Endometrium (tissue), 2 donors: ENCODE results near the gene ELL2.

Source experiments
- FAIRE-seq: peaks from 2 replicates; lab custom pipeline; 2012; peaks lifted over from hg19 to GRCh38; lab: Jason Lieb, UNC
- donor health status: control.
- donor health status: control.

ELL2 gene

GRCh38 chr5:95956021-95956899, 5.4 kb downstream of the ELL2 start:
- no peak for FAIRE-seq

GRCh38 chr5:95954716-95955115, 6.9 kb downstream of the ELL2 start:
- no peak for FAIRE-seq

- FAIRE-seq = no peak
Measured at GRCh38 chr5:95953021-95953702, 8.5 kb downstream of the ELL2 start.

DNA sequence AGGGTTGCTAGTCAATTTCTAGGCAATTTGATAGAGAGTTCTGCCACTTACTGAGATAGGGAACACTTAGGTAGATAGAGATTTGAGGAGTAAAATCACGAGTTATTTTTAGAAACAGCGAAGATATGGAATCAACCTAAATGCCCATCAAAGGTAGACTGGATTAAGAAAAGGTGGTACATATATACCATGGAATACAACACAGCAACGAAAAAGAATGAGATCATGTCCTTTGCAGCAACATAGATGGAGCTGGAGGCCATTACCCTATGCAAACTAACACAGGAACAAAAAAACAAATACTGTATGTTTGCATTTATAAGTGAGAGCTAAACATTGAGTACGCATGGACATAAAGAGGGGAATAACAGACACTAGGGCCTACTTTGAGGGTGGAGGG, 9.7 kb downstream of the ELL2 start:
- no peak for FAIRE-seq

- FAIRE-seq = no peak
Measured at GRCh38 chr5:95949810-95950209, 11.8 kb downstream of the ELL2 start.

- FAIRE-seq = no peak
Measured at GRCh38 chr5:95948631-95949030, 13.0 kb downstream of the ELL2 start.

- no peak for FAIRE-seq
Measured at GRCh38 chr5:95946451-95946850, 15.2 kb downstream of the ELL2 start.

- FAIRE-seq = no peak
Measured at GRCh38 chr5:95942968-95943367, 18.7 kb downstream of the ELL2 start.

- no peak for FAIRE-seq
Measured at GRCh38 chr5:95942414-95942813, 19.2 kb downstream of the ELL2 start.

- no peak for FAIRE-seq
Measured at GRCh38 chr5:95941756-95942155, 19.9 kb downstream of the ELL2 start.

GRCh38 chr5:95940758-95941682, 20.6 kb downstream of the ELL2 start:
- no peak for FAIRE-seq

DNA sequence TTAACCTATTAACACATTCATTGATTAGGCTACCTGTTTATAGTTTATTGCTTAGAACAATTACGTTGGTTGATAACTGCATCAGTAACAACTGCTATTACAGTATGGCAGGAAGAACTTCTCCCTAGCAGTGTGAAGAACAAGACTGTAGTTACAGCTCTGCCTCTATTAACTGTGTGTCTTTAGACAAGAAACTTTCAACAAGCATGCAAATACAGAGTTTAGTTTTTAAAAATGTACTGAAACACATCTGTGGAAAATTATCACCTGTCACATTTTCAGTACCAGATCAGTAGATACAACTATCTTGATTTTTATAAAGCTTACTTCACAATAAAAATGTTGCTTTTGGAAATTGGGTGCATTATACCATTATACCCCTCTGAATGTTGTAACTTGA, 22.2 kb downstream of the ELL2 start:
- FAIRE-seq = no peak

DNA sequence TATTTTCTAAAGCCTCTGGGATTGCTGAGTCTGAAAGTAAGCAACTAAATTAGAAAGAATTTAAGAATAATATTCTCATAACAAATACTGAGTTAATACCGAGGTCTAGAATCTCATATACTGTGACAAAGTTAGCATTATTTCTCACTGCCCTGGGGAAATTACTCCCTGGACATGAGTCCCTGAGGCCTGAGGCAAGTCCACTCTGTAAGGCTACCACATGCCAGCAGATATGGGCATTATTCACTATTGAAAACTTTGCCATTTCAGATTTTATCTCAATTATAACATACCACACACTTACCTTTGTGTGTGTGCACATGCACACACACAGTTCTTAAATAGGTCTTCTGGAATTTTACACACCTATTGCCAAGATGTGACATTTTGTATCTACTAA, 22.9 kb downstream of the ELL2 start:
- FAIRE-seq = no peak

DNA sequence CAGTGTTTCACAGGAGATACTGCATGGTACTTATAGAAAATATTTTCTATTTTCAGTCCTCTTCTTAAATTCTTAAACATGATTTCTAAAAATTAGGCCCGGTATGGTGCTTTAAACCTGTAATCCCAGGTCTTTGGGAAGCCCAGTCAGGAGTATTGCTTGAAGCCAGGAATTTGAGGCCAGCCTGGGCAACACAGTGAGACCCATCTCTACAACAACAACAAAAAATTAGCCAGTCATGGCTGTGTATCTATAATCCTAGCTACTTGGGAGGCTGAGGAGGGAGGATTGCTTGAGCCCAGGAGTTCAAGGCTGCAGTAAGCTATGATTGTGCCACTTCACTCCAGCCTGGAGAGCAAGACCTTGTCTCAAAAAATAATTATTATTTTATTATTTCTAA, 23.3 kb downstream of the ELL2 start:
- FAIRE-seq = no peak

GRCh38 chr5:95937607-95938152, 24.0 kb downstream of the ELL2 start:
- FAIRE-seq = no peak

DNA sequence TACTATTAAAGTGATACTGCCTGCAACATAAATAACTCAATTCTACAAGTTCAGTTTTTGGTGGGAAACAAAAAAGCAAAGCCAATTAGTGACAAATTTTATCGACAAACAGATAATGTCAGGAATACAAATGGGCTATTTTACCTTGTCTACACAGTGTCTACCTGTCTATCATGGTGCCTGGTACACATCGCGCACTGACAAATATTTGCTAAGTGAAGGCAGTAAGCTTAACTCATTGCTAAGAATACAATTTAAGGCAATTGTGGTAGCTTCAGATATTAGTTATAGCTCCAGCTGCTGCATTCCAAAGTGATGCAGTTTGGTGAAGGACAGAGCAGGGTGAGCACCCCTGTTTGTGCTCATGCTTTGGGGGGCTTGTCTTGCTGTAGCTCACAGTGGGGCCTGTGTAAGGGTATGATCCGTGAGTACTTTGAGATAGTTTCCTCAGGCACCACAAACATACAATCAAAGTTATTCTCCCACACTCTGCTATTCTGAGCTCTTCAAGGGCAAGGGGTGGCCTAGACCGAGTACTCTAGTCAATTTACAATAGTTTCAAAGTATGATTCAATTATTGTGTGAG, 24.7 kb downstream of the ELL2 start:
- FAIRE-seq = no peak

GRCh38 chr5:95935553-95936100, 26.0 kb downstream of the ELL2 start:
- FAIRE-seq = no peak

DNA sequence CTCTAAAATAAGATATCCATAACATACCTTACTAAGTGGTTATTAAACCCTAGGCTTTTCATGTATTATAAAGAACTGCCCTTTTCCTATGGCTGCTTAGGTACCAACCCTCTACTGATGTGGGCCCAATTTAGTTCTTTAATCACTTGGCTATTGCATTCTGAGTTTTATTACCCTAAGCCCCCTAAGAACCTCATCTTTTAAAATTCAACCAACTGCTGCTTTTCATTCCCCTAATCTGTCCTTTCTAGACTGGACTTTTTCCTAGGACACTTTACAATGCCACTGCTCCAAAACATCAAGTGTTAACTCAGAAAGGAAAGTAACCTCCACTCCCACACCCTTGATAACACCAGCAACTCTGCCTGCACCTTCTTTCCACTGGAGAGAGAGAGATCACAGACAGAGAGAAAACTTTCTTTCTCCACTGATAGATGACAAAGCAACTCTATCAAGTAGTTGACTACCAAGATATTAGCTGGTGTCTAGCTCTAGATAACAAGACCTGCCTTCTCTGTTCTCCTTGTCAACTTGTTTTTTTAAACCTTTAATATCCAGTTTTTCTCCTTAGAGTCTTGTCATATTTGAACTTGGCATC, 27.3 kb downstream of the ELL2 start:
- FAIRE-seq = no peak

DNA sequence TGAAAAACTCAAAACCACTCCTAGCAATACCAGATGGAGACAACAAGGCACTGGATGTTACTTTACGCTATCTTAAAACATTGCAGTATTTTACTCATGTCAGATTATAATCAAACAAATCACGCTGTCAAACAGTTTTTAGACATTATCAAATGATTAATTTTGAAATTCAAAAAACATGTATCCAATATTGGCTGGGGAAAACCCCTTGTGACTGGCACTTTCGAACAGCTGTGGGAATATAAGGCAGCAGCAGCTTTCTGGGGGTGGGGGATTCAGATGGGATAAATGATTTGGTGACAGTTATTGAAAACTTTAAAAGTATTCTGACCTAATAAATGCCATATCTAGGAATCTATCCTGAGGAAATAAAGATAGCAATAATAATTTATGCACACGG, 28.7 kb downstream of the ELL2 start:
- FAIRE-seq = no peak

GRCh38 chr5:95931079-95931833, 30.4 kb downstream of the ELL2 start:
- FAIRE-seq = no peak
